IPS DF 4.7 (cell line): ENCODE results near the gene RAB35.

Experiments
- DNase-seq: peaks from one replicate; pipeline ENCODE4 v3.0.0-alpha.2; 2013; ENCODE audit warnings: low spot score; ENCODE audit errors: extremely low read depth

Gene RAB35

GRCh38 chr12:120103371-120103770 is 13.2 kb downstream of the RAB35 start:
- DNase-seq, result no peak

- DNase-seq, result no peak
Observed at GRCh38 chr12:120103044-120103338, 13.6 kb downstream of the RAB35 start.

- no peak for DNase-seq
Observed at GRCh38 chr12:120102189-120103043, 14.1 kb downstream of the RAB35 start.

- DNase-seq, result no peak
Observed at GRCh38 chr12:120101617-120102016, 14.9 kb downstream of the RAB35 start.

- no peak for DNase-seq
Observed at GRCh38 chr12:120101182-120101581, 15.4 kb downstream of the RAB35 start.

- DNase-seq, result no peak
Observed at GRCh38 chr12:120100630-120101029, 15.9 kb downstream of the RAB35 start.

GRCh38 chr12:120099738-120100137 is 16.8 kb downstream of the RAB35 start:
- DNase-seq, result no peak

- DNase-seq, result no peak
Observed at GRCh38 chr12:120098756-120099470, 17.6 kb downstream of the RAB35 start.

GRCh38 chr12:120096671-120097202 is 19.8 kb downstream of the RAB35 start:
- no peak for DNase-seq

- DNase-seq, result no peak
Observed at GRCh38 chr12:120095736-120096135, 20.8 kb downstream of the RAB35 start.

- DNase-seq, result no peak
Observed at GRCh38 chr12:120095331-120095730, 21.2 kb downstream of the RAB35 start.

GRCh38 chr12:120094485-120094884 is 22.1 kb downstream of the RAB35 start:
- DNase-seq, result no peak

GRCh38 chr12:120093592-120094355 is 22.8 kb downstream of the RAB35 start:
- DNase-seq, result no peak

GRCh38 chr12:120093336-120093591 is 23.3 kb downstream of the RAB35 start:
- DNase-seq, result no peak

- no peak for DNase-seq
Observed at GRCh38 chr12:120092551-120093335, 23.8 kb downstream of the RAB35 start.

- DNase-seq, result no peak
Observed at GRCh38 chr12:120091371-120092090, 25.0 kb downstream of the RAB35 start.

- no peak for DNase-seq
Observed at GRCh38 chr12:120090626-120091295, 25.8 kb downstream of the RAB35 start.

GRCh38 chr12:120090206-120090605 is 26.3 kb downstream of the RAB35 start:
- DNase-seq, result no peak

- no peak for DNase-seq
Observed at GRCh38 chr12:120089796-120090195, 26.8 kb downstream of the RAB35 start.

- DNase-seq, result no peak
Observed at GRCh38 chr12:120089105-120089504, 27.4 kb downstream of the RAB35 start.
